HG03159 (cell line): ENCODE measurements around the gene RASSF5.

Source experiments
- ATAC-seq: cut with Tn5 transposase; IDR thresholded peaks from one replicate; pipeline ENCODE4 v1.9.1; 2021; ENCODE audit warnings: mild to moderate bottlenecking, moderate library complexity; ENCODE audit not compliant: unreplicated experiment

Gene RASSF5

DNA sequence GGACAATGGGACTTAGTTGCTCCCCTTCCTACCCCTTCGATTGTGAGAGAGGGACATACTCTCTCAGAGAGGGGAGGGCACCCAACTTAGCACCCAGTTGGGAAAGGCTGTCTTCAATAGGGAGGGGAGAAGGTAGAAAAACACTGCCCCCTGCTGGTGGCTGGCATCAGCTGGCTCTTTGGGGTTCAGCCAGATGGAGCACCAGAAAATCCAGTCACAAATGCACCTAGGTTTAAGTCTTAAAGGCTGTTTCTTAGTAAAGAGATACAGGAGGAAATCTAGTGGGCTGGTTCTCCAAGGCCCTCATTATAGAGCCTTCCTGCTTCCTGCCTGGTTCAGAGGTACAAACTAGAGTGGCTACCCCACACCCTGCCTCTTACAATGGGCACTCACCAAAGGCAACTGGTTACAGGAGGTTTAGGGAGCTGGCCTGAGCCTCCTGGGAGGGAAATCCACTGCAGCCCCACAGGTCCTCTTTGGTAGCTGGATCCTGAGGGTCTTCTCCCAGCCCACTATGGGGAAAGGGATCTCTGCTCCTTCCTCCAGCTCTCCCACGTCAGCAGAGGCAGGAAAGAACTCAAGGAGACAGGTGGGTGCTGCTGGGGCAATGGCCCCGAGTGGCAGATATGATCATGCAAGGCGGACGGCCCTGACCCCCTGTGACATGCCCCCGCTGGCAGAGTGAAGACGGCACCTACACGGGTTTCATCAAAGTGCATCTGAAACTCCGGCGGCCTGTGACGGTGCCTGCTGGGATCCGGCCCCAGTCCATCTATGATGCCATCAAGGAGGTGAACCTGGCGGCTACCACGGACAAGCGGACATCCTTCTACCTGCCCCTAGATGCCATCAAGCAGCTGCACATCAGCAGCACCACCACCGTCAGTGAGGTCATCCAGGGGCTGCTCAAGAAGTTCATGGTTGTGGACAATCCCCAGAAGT, 76.6 kb downstream of the RASSF5 start:
- no peak for ATAC-seq

- ATAC-seq, result no peak
Observed at GRCh38 chr1:206584683-206585082, 77.4 kb downstream of the RASSF5 start.

DNA sequence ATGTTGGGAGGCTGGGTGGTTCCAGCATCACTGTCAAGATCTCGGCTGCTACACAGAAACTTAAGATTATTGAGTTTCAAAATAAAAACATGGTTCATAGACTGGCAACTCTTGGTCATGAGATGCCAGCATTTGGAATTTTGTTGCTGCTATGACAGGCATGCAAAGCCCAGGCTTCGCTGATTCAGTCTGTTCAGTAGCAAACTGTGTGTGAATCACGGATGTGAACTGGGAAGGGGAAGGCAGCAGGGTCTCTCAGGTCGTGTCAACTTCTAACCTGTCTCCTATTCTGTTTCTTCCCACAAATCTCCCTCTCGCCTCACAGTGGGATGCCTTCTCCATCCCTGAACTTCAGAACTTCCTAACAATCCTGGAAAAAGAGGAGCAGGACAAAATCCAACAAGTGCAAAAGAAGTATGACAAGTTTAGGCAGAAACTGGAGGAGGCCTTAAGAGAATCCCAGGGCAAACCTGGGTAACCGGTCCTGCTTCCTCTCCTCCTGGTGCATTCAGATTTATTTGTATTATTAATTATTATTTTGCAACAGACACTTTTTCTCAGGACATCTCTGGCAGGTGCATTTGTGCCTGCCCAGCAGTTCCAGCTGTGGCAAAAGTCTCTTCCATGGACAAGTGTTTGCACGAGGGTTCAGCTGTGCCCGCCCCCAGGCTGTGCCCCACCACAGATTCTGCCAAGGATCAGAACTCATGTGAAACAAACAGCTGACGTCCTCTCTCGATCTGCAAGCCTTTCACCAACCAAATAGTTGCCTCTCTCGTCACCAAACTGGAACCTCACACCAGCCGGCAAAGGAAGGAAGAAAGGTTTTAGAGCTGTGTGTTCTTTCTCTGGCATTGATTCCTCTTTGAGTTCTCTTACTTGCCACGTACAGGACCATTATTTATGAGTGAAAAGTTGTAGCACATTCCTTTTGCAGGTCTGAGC, 79.4 kb downstream of the RASSF5 start:
- no peak for ATAC-seq

GRCh38 chr1:206587904-206588303, 80.6 kb downstream of the RASSF5 start:
- ATAC-seq, result no peak

GRCh38 chr1:206588492-206588891, 81.2 kb downstream of the RASSF5 start:
- ATAC-seq, result no peak

DNA sequence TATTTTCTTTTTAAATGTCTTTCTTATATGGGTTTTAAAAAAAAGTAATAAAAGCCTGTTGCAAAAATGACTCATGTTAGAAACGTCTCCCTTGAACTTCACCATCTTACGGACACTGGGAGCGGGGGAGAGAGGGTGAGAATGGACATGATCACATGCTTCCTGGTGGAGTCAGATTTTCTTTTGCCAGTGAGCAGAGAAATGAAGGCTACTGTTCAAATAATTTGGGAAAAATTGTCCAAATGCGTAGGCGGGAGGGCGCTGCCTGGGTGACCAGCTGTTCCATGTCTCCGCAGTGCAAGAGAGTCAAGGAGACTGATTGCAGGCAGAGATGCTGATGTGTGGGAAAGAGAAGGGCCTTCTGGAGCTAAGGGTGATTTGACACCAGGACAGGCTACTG, 81.9 kb downstream of the RASSF5 start:
- ATAC-seq, result no peak

GRCh38 chr1:206590025-206590758, 82.9 kb downstream of the RASSF5 start:
- ATAC-seq, result peak; percentile 53

DNA sequence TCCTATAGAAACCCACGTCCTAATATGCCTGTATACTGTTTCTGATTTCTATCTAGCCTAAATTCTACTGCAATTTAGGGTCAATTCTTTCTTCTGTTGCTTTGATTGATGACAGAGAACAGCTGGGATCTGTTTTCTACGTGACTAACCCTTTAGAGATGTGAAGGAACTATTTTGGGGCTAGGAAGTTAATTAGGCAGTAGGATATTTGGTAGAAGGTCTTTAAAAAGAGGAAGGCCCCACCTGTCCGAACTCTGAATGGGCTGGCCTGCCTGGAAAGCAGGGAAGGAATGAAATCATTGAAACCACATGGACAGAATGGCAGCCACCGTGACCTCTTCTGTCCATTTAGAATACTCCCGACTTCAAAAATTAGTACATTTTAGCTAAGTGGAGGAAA, 83.9 kb downstream of the RASSF5 start:
- no peak for ATAC-seq

DNA sequence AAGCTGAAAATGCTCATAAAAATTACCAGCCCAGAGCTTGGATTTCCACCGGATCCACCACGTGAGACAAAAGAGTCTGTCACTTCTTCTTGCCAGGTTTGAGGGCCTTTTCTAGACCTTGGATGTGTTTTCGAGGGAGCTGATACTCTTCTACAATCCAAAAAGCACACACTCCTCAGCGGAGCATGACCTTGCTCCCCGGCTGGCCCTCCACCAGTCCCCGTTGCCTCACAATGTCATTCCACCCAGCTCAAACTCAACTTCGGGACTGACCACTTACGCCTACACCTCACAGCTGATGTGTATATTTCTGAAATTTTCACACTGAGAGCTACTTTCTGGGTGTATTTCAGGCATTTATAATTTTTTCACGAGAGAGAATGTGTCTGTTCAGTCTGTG, 84.4 kb downstream of the RASSF5 start:
- no peak for ATAC-seq

GRCh38 chr1:206593351-206593925, 86.1 kb downstream of the RASSF5 start:
- no peak for ATAC-seq

DNA sequence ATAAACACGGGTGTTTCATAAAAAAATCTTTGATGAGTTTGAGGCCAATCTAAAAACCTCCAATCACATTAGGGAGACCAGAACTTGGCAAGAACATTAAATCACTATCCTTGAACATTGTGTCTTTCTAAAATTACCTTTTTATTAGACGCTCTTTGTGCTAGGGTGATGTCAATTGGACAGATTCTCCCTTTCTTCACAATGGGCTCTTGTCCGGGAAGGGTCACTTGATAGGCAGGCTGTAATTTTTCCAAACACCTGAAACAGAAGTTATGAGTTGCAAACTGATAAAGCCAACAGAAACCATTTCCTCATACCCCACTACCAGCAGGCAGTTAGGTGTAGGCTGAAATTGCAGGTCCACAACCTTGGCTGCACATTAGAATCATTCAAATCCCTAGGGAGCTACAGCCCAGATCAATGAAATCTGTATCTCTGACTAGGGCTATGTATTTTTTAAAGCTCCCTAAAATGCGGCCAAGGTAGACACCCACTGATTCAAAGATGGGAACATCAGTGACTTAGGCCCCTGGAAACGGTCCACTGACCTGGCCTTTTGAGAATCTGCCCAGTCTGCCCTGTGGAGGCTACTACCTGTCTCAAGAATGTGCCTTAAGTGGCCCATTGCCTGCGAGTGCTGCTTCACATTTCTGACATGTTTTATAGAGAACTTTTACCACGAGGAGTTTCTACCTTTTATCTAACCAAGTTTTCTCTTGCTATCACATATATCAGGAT, 88.4 kb downstream of the RASSF5 start:
- ATAC-seq, result no peak

DNA sequence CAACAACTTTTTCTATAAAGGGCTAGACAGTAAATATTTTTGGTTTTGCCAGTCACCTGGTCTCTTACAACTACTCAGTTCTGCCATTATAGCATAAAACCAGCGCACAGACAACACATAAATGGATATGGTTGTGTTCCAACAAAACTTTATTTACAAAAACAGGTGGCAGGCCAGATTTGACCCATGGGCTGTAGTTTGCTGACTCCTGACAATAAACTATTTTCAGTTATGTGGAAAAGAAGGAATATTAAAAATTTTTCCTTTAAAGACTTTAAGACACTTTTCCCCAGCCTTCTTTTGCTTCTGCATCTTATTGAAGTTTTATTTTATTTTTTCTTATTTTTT, 89.0 kb downstream of the RASSF5 start:
- ATAC-seq, result no peak

GRCh38 chr1:206600527-206600926, 93.2 kb downstream of the RASSF5 start:
- no peak for ATAC-seq

DNA sequence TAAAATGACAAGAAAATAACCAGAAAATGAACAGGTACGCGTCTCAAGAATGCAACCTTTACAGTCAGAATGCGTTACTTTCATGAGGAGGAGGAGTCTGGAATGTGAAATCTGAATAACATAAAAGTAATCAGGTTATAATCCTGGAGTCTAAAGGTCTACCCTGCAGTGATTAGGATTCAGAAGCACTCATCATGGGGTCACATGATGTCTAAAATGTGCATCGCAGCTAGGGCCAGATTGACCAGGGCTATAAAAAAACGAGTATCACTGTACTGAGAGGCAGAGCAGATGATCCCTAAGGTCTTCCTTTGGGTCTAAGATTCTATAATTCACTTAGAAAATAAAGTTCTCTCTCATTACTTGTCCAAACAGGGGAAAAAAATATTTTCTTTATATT, 97.5 kb downstream of the RASSF5 start:
- no peak for ATAC-seq

GRCh38 chr1:206606867-206607266, 99.5 kb downstream of the RASSF5 start:
- ATAC-seq, result peak; percentile 41

GRCh38 chr1:206608108-206608698, 100.9 kb downstream of the RASSF5 start:
- ATAC-seq, result no peak

DNA sequence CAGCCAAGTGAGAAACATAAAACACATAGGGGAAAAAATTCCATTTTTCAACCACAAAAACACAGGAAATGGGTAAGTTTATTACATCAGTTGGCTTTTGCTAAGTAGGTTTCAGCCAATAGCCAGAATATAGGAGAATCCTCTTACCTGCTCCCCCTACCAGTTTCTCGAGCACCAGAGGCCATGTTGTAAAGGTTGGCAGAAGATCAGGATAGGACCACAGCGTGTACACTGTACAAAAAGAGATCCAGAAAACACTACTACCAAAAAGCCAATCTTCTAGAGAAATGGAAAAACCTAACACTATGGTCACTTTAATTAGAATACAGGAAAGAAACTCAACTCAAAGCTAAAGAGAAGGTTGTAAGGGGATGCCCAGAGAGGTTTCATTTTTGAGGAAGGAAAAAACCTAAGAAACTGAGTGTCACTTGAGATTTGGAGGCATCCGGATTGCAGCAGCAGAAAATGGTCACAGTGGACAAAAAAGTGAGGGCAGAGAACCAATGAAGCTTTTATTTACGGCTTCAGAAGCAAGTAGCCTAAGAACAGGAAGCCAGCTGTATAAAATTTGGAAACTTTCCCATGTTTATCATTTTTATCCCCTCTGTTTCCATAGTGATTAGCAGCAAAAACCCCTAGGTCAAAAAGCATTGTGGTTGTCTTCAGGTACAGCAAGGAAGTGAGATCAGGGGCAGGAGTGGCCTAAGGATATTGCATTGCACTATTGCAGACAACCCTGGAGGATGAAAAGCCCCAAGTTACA, 102.1 kb downstream of the RASSF5 start:
- no peak for ATAC-seq

DNA sequence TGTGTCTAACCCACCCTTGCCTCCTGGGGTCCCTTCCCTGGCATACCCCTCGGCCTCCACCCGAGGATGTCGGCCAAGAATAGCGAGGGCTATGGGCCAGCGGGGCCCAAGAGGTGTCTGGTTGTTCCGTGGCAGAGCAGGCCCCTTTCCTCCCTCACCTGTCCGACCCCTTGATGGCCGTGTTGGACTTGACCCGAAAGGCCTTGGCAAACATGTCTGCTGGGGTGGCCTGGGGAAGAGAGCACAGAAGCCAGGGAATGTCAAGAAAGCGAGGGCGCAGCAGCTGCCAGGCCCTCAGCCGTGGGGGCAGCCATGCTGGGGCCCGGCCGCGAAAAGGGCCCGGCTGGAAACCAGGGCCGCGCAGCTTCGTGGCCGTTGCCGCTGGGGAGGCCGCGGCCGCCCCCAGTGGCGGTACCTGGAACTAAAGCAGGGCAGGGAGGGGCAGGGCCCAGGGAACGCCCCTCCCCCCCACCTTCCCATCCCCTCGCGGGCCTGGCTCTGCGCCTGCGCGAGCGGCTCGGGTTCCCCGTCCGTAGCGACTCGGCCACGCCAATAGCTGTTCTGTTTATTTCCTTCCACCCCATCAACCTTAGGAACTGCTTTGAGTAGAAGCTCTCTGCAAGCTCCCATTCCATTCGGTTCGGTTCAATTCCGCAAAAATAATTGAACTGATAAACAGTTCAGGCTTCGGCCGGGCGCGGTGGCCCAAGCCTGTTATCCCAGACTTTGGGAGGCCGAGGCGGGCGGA, 105.0 kb downstream of the RASSF5 start, which contains the start of gene EIF2D:
EIF2D (minus strand) TSS at position 337 of the 748 bp plus-strand sequence; CDS start at position 214, 123 bp downstream.
- ATAC-seq, result peak; percentile 85
